Measurements from ENCODE around the gene GGTLC2. TPM values are rescaled to one million over a fixed set of nuclear protein-coding genes. Genes with fewer than 3 reads are reported as not detected.

The GGTLC2 gene
- polyA plus RNA-seq, 1 donor from 2014 or later, result not detected

GRCh38 chr22:22684580-22685561 lies 40.5 kb downstream of the GGTLC2 start:
- no peak overlapping the region for H2AFZ ChIP-seq (ENCODE audit: low read depth, low read length)
- H3K36me3 ChIP-seq (ENCODE audit: insufficient read depth, low read length), result no peaks in the 10 kb centered on the region
- no peak overlapping the region for H3K27ac ChIP-seq (ENCODE audit: low read length)
- TF ChIP-seq REST (IDR thresholded peaks at IDR 0.05; ENCODE audit: borderline replicate concordance) (no peak), EZH2 (IDR thresholded peaks at IDR 0.05; ENCODE audit: borderline replicate concordance, insufficient read depth, low read length, poor library complexity, severe bottlenecking) (no peak), POLR2AphosphoS5 (IDR thresholded peaks at IDR 0.05) (no peak), EP300 (conservative IDR thresholded peaks at IDR 0.05; ENCODE audit: poor library complexity, severe bottlenecking) (no peak), CTCF (IDR thresholded peaks at IDR 0.05; ENCODE audit: poor library complexity, severe bottlenecking) (no peak), MXI1 (conservative IDR thresholded peaks at IDR 0.05; ENCODE audit: poor library complexity, severe bottlenecking) (no peak), SMC3 (conservative IDR thresholded peaks at IDR 0.05; ENCODE audit: poor library complexity) (no peak), RAD21 (conservative IDR thresholded peaks at IDR 0.05) (no peak), TAF1 (IDR thresholded peaks at IDR 0.05; ENCODE audit: low read depth) (no peak)
- no peaks in the 10 kb centered on the region for H3K27me3 ChIP-seq (ENCODE audit: insufficient read depth, low read depth, low read length)
- H3K79me2 ChIP-seq (replicated peaks; ENCODE audit: insufficient read depth, low read length), result no peaks in the 10 kb centered on the region
- H3K4me2 ChIP-seq (ENCODE audit: low read length), result no peak overlapping the region
- H4K20me1 ChIP-seq (ENCODE audit: insufficient read depth), result no peaks in the 10 kb centered on the region
- no peak overlapping the region for H3K4me3 ChIP-seq (ENCODE audit: low read length)
- no peaks in the 10 kb centered on the region for H3K9me3 ChIP-seq (ENCODE audit: low read length)
- no peaks in the 10 kb centered on the region for H3F3A ChIP-seq (ENCODE audit: insufficient read depth, low read length, poor library complexity, severe bottlenecking)
- no peak overlapping the region for H3K9ac ChIP-seq (ENCODE audit: low read length)
- no peaks in the 10 kb centered on the region for H3K9me2 ChIP-seq (ENCODE audit: insufficient read depth, low read length)

- no peaks in the 10 kb centered on the region for H3K9me3 ChIP-seq (ENCODE audit: low read length)
- no peak overlapping the region for H3K9ac ChIP-seq (ENCODE audit: low read length)
- H4K20me1 ChIP-seq (ENCODE audit: insufficient read depth), result no peaks in the 10 kb centered on the region
- no peaks in the 10 kb centered on the region for H3F3A ChIP-seq (ENCODE audit: insufficient read depth, low read length, poor library complexity, severe bottlenecking)
- H3K79me2 ChIP-seq (replicated peaks; ENCODE audit: insufficient read depth, low read length), result no peaks in the 10 kb centered on the region
- H3K27me3 ChIP-seq (ENCODE audit: insufficient read depth, low read depth, low read length), result no peaks in the 10 kb centered on the region
- no peak overlapping the region for H3K4me2 ChIP-seq (ENCODE audit: low read length)
- no peaks in the 10 kb centered on the region for H3K9me2 ChIP-seq (ENCODE audit: insufficient read depth, low read length)
- no peaks in the 10 kb centered on the region for H3K36me3 ChIP-seq (ENCODE audit: insufficient read depth, low read length)
- H3K4me3 ChIP-seq (ENCODE audit: low read length), result no peak overlapping the region
- no peak for TF ChIP-seq REST (IDR thresholded peaks at IDR 0.05; ENCODE audit: borderline replicate concordance)
- no peak for TF ChIP-seq EZH2 (IDR thresholded peaks at IDR 0.05; ENCODE audit: borderline replicate concordance, insufficient read depth, low read length, poor library complexity, severe bottlenecking)
- TF ChIP-seq SMC3 (conservative IDR thresholded peaks at IDR 0.05; ENCODE audit: poor library complexity), result no peak
- TF ChIP-seq EP300 (conservative IDR thresholded peaks at IDR 0.05; ENCODE audit: poor library complexity, severe bottlenecking), result no peak
- TF ChIP-seq RAD21 (conservative IDR thresholded peaks at IDR 0.05), result no peak
- no peak for TF ChIP-seq TAF1 (IDR thresholded peaks at IDR 0.05; ENCODE audit: low read depth)
- no peak for TF ChIP-seq CTCF (IDR thresholded peaks at IDR 0.05; ENCODE audit: poor library complexity, severe bottlenecking)
- no peak for TF ChIP-seq POLR2AphosphoS5 (IDR thresholded peaks at IDR 0.05)
- TF ChIP-seq MXI1 (conservative IDR thresholded peaks at IDR 0.05; ENCODE audit: poor library complexity, severe bottlenecking), result no peak
- no peak overlapping the region for H3K27ac ChIP-seq (ENCODE audit: low read length)
- no peak overlapping the region for H2AFZ ChIP-seq (ENCODE audit: low read depth, low read length)
These were observed 41.2 kb downstream of the GGTLC2 start for GRCh38 chr22:22685586-22685985.

All from neural cell (in vitro differentiated cells).